Measurements from ENCODE around the gene MCTP1.

Gene MCTP1

DNA sequence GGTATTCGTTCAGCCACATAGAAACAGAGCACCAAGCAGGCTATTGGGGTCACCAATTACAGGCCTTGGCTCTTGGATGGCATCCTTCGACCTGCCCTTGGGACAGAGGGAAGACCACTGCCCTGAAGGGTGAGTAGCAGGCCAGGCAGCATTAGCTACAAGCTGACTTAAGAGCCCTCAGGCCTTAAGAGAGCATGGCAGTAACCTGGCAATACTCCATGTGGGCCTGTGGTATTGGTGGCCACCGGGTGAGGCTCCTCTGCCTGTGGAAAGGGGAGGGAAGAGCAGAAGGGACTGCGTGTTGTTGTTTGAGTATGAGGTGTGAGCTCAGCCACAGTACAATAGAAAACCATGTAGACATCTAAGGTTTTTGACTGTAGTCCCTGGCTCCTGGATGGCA, 170.6 kb downstream of the MCTP1 start:
- no peak for DNase-seq (ENCODE audit: low read depth)

DNA sequence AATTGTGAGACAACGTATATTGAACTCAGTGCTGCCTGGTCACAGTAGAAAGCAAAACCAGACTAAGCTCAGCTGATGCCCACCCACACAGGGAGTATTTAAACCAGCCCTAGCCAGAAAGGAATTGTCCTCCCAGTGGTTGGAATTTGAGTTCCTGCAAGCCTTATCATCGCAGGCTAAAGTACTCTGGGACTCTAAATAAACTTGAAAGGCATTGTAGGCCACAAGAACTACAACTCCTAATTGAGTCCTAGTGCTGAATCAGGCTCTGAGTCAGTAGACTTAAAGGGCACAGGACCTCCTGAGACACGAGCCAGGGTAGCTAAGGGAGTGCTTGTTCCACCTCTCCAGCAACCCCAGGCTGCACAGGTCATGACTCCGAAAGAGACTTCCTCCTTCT, 171.4 kb downstream of the MCTP1 start:
- DNase-seq (ENCODE audit: low read depth): no peak

DNA sequence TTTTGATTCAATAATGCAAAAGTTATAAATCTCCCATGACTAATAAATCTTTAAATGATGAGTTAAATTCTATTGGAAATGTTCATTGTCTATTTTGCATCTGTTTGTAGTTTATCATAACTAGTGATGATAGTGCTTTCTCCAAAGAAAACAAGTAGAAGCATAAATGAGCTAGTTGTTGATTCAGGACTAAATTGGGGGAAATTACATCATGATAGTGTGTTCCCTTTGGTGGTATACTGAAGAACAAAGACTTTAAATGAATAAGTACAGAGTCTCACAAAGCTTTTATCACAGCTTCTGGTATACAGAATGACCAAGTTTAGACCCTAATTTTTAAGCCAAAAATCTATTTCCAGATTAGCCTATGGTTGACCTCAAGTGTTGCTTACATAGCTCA, 173.8 kb downstream of the MCTP1 start:
- DNase-seq (ENCODE audit: low read depth): no peak

DNA sequence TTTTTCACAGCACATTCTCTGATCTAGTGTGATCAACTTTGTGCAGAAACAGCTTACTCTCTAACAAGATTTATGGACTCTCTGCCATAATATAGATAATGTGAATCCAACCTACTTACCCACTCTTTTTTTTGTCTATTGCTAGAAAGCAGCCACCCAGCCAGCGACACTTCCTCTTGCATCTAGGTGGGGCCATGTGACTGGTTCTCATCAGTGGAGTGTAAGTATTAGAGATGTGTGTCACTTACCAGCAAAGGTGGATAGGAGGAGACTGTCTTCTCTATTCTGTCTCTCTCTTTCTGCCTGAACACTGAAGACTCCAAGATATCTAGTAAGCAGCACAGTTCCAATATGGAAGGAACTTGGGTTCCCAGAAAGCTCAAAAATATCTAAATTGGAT, 174.8 kb downstream of the MCTP1 start:
- no peak for DNase-seq (ENCODE audit: low read depth)

DNA sequence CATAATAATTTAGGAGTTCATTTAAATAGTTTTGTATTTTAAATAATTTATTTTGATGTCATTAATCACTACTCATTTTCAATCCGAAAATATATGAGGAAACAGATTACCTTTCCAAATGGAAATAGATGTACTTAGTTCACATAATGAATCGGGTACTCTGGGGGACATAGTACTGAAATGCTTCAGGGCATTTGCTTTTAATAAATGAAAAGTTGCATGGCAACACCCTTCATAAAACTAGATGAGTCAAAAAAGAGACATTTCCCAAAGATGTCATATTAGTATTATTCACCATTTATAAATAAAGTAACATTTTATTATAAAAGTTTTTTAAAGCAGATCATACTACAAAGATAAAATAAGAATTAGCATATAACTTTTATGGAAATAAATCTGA, 177.8 kb downstream of the MCTP1 start:
- DNase-seq (ENCODE audit: low read depth): no peak

DNA sequence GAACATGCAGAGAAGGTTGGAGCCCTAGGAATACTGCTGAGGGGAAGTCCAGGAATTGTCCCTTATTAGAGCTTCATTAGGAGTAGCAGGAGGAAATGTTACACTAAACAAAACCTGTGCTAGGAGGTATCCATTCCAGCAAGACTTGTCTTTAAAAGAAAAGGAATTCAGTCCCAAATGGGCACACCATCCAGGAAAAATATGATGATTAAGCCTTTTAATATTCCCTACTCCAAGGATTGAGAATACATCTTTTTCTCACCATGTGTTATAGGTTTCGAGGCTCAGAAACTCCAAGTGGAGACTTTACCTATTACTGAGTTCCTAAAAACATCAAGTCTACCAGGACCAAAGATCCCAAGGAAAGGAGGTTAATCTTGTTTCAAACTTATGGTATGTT, 179.3 kb downstream of the MCTP1 start:
- DNase-seq (ENCODE audit: low read depth): no peak

DNA sequence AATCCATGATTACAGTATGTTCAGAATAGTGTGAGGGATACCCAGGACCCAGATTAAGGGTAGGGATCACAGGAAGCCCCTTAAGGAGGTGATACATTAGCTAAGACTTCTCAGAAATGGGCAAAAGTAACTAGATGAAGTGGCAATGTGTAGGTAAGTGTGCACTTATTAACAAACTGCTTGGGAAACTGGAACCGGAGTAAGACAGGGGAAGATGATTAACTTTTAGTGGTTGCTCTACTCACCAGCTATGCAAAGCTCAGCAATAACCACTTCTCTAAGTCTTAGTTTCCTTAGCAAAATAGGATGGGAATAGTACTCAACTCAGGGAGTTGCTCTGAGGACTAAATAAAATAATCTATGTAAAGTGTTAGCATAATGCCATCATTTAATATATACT, 182.2 kb downstream of the MCTP1 start:
- DNase-seq (ENCODE audit: low read depth): no peak

DNA sequence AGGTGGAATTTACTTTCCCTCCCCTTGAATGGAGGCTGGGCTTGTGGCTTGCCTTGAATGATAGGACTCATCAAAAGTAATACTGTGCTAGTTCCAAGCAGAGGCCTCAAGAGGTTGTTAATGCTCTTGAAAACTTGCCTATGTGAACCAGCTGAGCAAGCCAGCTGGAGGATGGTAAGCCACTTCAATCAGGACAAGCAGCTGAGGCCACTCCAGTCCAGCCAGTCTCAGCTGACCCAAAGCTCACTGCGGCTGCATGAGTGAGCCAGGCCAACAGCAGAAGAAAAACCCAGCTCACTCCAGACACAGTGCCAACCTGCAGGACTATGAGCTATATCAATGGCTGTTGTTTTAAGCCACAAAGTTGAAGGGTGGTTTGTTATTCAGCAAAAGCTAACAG, 182.8 kb downstream of the MCTP1 start:
- DNase-seq (ENCODE audit: low read depth): no peak

DNA sequence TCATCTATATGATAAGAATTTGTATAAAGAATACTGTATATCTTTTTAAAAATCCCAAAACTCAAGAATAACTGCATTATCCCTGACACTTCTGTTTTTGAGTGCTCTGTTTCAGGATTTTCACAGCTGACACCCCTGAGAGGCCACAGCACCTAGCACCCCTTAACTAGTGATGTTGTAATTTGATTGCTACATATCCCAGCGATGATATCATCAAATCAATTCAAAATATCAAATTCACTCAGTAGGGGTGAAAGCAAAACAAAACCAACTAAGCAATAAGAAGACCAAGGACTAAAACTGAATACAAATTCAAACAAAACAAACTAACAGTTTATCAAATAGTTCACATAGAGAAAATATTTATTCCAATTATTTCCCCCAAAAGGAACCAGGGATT, 184.3 kb downstream of the MCTP1 start:
- DNase-seq (ENCODE audit: low read depth): no peak

DNA sequence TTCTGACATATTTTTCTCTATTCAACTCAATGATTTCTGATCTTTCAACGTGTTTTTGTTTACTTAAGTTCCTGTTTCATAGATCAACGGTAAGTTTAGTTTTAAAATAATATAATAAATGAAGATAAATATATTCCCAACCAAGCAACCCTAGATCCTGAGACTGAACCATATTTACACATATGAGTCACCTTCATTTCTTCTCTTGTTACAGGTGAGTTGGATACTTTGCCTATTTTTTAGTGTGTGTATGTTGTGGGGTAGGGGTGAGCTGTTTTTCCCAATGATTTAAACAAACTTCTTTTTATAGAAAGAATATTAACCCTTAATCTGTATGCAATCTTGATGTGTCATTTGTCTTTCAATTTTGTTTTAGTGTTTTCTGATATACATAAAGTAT, 186.9 kb downstream of the MCTP1 start:
- no peak for DNase-seq (ENCODE audit: low read depth)

DNA sequence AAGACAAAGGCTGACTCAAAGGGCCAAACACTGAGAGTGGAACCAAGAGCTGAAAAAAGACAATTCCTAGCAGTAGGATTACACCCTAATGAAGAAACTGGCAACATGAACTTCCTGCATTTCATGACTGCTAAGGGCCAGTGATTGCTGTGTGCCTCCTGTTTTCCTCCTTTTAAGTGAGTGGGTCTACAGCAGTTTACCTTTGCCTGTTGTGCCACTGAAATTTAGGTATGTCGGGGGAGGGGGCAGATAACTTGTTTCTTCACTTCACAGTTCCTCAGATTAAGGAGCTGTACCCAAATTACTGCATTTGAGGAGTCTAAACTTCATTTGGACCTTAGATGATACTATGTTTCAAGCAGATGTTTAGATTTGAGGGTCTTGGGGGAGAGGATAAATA, 191.7 kb downstream of the MCTP1 start:
- no peak for DNase-seq (ENCODE audit: low read depth)

DNA sequence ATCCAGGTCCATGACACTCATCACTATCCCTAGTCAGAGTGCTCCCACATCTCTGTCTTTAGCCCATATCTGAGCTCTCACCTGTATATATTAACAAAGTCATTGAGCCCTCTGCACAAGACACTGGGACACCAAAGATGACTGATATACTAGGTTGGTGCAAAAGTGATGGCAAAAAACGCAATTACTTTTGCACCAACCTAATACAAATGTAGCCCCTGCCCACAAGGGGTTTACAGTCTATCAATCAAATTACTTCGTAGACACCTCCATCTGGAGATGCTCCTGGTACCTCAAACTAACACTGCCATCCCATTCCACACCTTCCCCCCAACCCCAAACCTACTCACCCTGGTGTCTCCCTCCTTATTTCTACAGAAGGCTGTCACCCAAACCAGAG, 194.1 kb downstream of the MCTP1 start:
- DNase-seq (ENCODE audit: low read depth): no peak

DNA sequence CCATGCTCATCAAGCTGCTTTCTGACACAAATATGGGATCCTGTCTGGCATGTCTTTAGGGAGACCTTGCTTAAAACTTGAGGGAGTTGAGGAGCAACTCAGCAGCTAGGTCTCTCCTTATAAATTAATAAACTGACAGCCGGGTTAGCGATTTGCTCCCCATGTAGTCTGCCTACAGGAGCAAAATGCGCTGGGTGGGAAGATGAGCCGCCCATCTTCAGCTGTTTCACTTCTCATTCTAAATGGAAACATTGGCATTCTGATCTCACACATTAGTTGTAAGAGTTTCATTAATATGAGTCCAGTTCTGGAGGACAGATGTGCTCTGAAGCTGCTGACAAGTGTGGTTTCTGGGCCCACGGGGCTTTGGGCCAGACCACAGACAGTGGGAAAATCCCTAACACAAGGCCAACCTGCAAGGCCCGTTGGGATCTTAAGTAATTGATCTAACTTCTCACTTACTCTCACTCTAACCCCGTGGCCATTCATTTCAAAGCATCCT, 197.0 kb downstream of the MCTP1 start:
- DNase-seq (ENCODE audit: low read depth): no peak

DNA sequence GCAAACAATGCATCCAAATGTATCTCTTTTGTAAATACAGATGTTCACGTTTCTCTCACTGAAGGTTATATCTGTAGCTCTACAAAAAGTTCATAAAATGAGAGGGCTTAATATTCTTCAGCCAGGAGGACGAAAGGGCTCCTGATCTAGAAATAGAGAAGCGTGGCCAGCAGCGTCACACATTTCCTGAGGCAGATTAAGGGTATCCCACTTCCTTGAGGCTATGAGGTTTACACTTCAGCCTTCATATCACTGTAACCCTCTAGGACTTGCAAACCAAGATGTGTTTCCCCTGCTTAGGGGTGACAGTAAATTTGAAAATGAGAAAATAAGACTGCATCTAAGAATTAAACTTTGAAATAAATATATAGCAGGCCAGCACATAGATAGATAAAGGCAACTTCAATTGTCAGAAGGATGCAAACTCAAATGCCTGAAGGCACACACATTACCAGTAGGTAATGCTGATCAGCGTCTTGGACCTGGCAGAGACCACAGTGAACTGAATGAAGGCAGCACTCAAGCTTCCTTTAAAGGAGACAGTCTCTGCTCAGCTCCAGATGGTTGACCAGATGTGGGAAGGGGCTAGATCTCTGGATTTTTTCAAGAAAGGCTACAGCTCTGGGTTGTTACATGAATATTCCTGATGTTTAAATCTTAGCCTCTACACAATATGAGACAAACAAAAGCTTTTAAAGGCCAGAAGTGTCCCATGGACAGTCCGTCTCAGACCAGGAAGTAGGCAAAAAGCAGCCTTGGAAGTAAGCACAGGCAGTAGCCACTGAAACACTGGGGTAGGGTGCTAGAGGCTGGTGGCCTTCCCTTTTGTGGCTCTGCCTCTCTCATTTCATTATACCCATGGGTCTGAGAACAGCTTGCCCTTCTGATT, 197.7 kb downstream of the MCTP1 start:
- no peak for DNase-seq (ENCODE audit: low read depth)

DNA sequence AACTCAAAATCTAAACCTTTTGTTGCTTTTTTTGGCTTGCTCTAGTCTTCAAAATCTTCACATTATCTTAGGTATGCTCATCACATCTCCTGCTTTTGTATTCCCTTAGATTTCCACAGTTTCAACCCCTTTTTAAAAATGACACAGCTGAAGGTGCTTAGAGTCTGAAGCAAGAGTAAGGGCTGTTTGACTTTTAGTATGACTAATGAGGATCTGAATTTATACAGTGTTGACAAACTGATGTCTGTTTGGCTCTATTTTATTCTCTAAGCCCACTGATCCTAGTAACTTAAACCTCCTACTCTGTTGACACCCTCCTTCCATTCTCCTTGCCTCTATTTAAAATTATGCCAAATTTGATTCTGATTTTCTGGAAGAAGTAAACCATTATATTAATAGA, 200.1 kb downstream of the MCTP1 start:
- no peak for DNase-seq (ENCODE audit: low read depth)

DNA sequence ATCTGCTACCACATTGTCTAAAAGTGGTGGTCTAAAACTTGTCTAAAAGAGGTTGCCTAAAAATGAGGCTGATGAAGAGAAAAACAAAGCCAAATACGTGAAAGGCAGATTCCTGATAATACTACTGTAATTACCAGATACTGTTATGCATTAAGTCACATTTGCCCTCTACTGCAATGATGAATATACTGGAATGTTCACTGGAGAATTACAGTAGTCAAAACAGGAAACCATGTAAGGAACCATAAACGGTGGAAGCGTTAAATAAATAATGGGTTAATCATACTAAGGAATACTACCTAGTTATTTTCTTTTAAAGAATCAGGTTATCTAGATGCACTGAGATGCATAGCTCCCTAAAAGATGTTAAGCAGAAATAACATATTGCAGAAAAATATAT, 201.3 kb downstream of the MCTP1 start:
- no peak for DNase-seq (ENCODE audit: low read depth)

DNA sequence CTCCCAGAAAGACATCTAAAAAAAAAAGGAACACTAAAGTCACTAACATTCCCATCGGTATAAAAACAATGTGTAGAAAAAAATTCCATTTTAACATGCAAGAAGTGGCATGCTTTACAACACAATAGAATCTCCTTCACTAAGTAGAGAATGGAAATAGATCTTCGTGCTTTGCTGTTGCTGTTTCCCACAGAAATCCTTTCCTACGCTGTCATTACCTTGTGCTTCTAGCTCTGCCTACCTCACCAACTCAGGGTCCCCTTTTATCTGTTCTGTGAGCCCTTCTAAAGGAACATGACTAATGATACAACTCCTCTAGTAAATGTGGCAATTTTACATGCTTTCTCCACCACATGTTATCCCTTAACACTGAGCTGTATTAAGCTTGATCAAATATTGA, 202.9 kb downstream of the MCTP1 start:
- no peak for DNase-seq (ENCODE audit: low read depth)

DNA sequence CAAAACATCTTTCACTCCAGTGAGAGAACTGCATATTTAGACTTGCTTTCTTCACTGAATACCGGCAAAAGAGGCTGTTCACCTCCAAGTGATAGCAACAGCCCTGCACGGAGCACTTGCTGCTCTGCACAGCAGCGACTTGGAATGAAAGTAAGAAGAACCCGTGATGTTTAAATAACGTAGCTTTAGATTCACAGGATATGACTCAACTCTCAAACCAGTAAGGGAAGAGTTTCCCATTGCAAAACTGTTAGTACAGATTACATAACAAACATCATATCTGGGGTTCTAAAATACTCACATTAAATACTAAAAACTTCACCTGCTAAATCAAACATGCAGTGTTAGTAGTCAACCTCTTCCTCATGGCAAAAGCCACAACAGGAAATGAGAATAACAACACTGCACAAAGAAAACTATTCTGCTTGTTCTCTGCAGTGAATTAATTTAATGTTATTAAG, 203.4 kb downstream of the MCTP1 start:
- DNase-seq (ENCODE audit: low read depth): no peak

DNA sequence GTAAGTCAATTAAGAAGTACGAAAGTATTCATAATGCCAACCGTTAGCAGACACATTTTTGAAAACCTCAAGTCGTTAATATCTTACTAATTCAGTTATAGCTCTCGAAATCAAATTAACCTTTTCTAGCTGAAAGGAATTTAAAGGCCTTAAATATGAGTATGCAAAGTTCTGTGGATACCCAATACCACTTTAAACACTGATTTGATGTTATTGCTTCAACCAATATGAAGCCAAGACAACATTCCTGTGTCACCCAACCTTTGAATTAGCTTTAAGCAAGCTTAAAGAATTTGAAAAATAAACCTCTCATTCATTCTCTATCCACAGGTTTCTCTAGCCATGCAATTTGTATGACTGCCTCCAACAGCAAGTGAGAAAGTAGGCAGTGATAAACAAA, 204.5 kb downstream of the MCTP1 start:
- DNase-seq (ENCODE audit: low read depth): no peak

DNA sequence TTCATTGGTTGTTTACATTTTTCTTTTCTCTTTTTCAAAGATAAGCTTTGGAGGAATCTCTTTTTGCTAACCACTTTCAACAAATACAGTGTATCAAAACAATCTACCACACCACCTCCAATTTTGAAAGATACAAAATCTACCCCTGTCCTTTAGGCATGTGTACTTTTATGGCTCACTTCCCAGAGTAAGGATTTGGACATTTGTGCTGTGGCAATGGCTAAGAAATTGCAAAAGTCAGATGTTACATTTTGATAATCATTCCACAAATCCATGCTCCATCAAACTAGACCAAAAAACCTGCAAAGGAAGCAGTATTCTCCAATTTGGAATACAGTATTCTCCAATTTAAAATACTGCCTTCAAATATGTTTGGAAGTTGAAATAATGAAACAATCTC, 204.9 kb downstream of the MCTP1 start:
- DNase-seq (ENCODE audit: low read depth): no peak

DNA sequence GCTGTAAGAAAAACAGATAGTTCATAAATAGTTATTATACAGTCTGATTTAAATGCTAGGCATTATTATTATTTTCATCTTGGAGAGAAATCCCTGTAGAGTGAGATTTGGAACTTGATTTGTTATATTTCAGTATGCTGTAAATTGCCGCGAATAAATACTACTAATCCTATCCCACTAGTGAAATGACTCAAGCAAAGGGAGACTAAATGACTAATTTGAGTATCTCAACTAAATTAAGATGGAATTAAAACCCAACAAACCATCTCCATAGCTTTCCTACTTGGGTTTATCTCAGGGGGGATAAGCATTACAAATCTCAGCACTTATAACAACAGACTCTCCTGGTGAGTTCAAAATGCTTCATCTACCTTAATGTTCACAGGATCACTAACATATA, 206.0 kb downstream of the MCTP1 start:
- DNase-seq (ENCODE audit: low read depth): no peak

DNA sequence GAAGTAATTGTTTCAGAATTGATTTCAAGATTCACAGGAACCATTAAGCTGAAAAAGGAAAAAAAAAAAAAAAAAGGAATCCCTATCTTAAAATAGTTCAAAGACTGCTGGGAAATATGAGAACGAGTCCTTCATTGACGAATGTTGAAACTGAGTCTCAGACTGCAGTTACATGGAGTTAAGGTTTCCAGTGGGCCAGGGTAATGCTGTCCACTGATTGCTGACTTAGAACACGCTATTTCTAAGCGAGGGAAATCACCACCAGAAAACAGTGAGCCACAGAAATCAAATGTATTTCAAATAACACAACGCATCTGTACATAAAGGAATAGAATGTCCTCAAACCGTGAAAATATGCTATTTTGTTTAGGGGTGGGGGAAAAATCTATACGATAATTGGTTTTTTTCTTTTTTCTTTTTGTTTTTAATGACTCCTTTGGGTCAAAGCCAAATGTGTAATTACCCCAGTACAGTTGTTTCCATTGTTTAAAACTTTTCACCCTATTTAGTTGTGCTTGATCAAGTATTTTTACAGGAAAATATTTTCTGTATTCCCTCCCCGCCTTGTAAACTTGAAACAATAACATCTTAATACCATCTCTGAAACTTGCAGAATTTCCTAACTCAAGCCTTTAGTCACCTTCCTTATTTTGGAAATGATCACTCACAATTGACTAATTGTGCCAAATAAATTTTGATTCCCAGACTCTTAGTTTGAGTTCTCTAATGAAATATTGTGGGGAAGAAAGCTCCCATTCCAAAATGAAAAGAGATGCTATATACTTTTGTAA, 208.3 kb downstream of the MCTP1 start:
- no peak for DNase-seq (ENCODE audit: low read depth)

DNA sequence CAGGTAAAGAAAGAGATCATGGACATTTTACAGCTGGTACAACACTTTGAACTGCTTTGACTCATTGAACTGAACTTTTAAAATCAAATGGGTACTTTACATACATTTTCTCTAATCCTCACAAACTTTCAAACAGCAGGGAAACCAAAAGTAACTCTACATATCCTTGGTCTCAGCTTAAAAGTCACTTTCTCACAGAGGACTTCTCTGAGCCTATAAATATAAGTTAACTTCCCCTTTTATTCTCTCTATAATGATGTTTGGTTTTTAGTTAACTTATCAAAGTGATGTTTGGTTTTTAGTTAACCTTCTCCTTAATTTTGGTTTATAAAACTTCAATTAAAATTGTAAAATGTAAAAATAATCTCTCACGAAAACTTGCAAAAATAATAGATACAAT, 209.8 kb downstream of the MCTP1 start:
- DNase-seq (ENCODE audit: low read depth): no peak
